HepG2 (cell line): Measurements from ENCODE around the gene AMPH. TPM values are rescaled to one million over a fixed set of nuclear protein-coding genes. Genes with fewer than 3 reads are reported as not detected.

Experiments
- ATAC-seq: fragments of 200-7000 bp; cut with Tn5 transposase; 3 replicates; pipeline ENCODE4 v1.9.1; 2020; ENCODE audit warnings: mild to moderate bottlenecking, moderate library complexity
- BruUV-seq: library from RNA; stranded (reverse); fragments of 400-500 nt; replicated peaks from 2 replicates; lab custom pipeline; 2021; lab: Mats Ljungman, UMichigan
- CTCF ChIA-PET: fragments of 300-600 bp; formaldehyde crosslinking; extraction: SDS; loops from one replicate; lab custom pipeline; 2021; ENCODE audit warnings: low total read pairs, inconsistent platforms, low intra/inter-chr PET ratio; lab: Yijun Ruan, JAX
- POLR2A ChIA-PET: fragments of 350-600 bp; sonication (Branson Sonifier 250); formaldehyde crosslinking; loops from one replicate; lab custom pipeline; 2020; ENCODE audit warnings: antibody characterized with exemption, inconsistent platforms; lab: Yijun Ruan, JAX
- DNase-seq: peaks from one replicate; pipeline ENCODE4 v3.0.0-alpha.2; 2015; ENCODE audit warnings: low spot score
- FAIRE-seq: peaks from 3 replicates; lab custom pipeline; 2011; peaks lifted over from hg19 to GRCh38; lab: Jason Lieb, UNC
- H2AFZ ChIP-seq: one replicate; pipeline ENCODE4 v1.6.1; 2011; ENCODE audit warnings: low read length, inconsistent platforms
- H3K27ac ChIP-seq: fragments of 300-600 bp; 3 replicates; pipeline ENCODE4 v1.8.0; 2011; ENCODE audit warnings: mixed run types, mild to moderate bottlenecking, mixed read lengths, low read length, inconsistent platforms; ENCODE audit not compliant: insufficient read depth; ENCODE audit errors: extremely low read length
- H3K27me3 ChIP-seq, 2 experiments: fragments of 200-600 bp in 1 of 2; 2 replicates in 1 of 2; 3 replicates in 1 of 2; pipeline versions ENCODE4 v1.6.0 to v1.8.0; 2011; ENCODE audit warnings: low read length in 2 of 2, mild to moderate bottlenecking in 2 of 2, moderate library complexity in 2 of 2, inconsistent platforms in 1 of 2; ENCODE audit not compliant: insufficient read depth in 2 of 2, control insufficient read depth in 1 of 2
- H3K36me3 ChIP-seq, 2 experiments: fragments of 200-600 bp in 1 of 2; replicated peaks in 1 of 2; 2 replicates in 1 of 2; 3 replicates in 1 of 2; pipeline versions ENCODE4 v1.5.1 to v1.8.0; 2011; ENCODE audit warnings: low read length in 2 of 2, inconsistent platforms in 1 of 2; ENCODE audit not compliant: insufficient read depth in 2 of 2, control insufficient read depth in 1 of 2
- H3K4me1 ChIP-seq: 2 replicates; pipeline ENCODE4 v1.5.1; 2012; ENCODE audit warnings: low read length, inconsistent platforms; ENCODE audit not compliant: insufficient read depth
- H3K4me2 ChIP-seq: 2 replicates; pipeline ENCODE4 v1.6.0; 2011; ENCODE audit warnings: low read depth, low read length, inconsistent platforms
- H3K4me3 ChIP-seq, 3 experiments: fragments of 200-600 bp in 1 of 3; sonication (generic), shearing (Covaris generic) in 1 of 3; replicated peaks in 1 of 3; 2 replicates each; pipeline ENCODE4 v1.5.1; 2011 to 2016; ENCODE audit warnings: low read length in 3 of 3, inconsistent platforms in 2 of 3, low read depth in 2 of 3, mild to moderate bottlenecking in 2 of 3, control low read depth in 1 of 3, mixed read lengths in 1 of 3; ENCODE audit not compliant: insufficient read depth in 1 of 3
- H3K79me2 ChIP-seq: one replicate; pipeline ENCODE4 v1.6.1; 2011; ENCODE audit warnings: low read length, inconsistent platforms; ENCODE audit not compliant: insufficient read depth
- H3K9ac ChIP-seq: 2 replicates; pipeline ENCODE4 v1.6.0; 2011; ENCODE audit warnings: mild to moderate bottlenecking, low read depth, low read length, inconsistent platforms; ENCODE audit not compliant: insufficient read depth
- H3K9me3 ChIP-seq: 2 replicates; pipeline ENCODE4 v1.5.1; 2012; ENCODE audit warnings: mild to moderate bottlenecking, low read length
- H4K20me1 ChIP-seq: 2 replicates; pipeline ENCODE4 v1.6.0; 2011; ENCODE audit warnings: inconsistent platforms, mild to moderate bottlenecking, low read length, moderate library complexity; ENCODE audit not compliant: insufficient read depth
- ATAD3A ChIP-seq: sonication (generic); formaldehyde crosslinking; IDR thresholded peaks from 2 replicates; pipeline ENCODE4 v1.4.0; 2020; ENCODE audit warnings: missing genetic modification reagents
- ATF7 ChIP-seq, 2 experiments: fragments of 450-650 bp in 1 of 2; sonication (generic) in 1 of 2; formaldehyde crosslinking in 1 of 2; IDR thresholded peaks; 2 replicates each; pipeline versions ENCODE4 v1.4.0 to v1.6.1; 2016 to 2020; ENCODE audit warnings: antibody characterized with exemption in 1 of 2, mild to moderate bottlenecking in 1 of 2, missing genetic modification reagents in 1 of 2
- BORCS8-MEF2B ChIP-seq: sonication (generic); formaldehyde crosslinking; IDR thresholded peaks from 2 replicates; pipeline ENCODE4 v1.8.0; 2022; ENCODE audit warnings: mild to moderate bottlenecking, missing genetic modification reagents
- DPF2 ChIP-seq: sonication (generic); formaldehyde crosslinking; IDR thresholded peaks from 2 replicates; pipeline ENCODE4 v1.4.0; 2020; ENCODE audit warnings: mild to moderate bottlenecking, low read depth, missing genetic modification reagents, borderline replicate concordance
- HNRNPLL ChIP-seq: fragments of 200-400 bp; formaldehyde crosslinking; IDR thresholded peaks from 2 replicates; pipeline ENCODE4 v1.6.1; 2017; ENCODE audit warnings: mild to moderate bottlenecking, low read depth, low read length; ENCODE audit not compliant: poor library complexity, severe bottlenecking
- NCOA1 ChIP-seq: sonication (generic); formaldehyde crosslinking; IDR thresholded peaks from 2 replicates; pipeline ENCODE4 v1.9.0; 2021; ENCODE audit warnings: missing genetic modification reagents
- PHB2 ChIP-seq: fragments of 450-650 bp; IDR thresholded peaks from 2 replicates; pipeline ENCODE4 v1.6.1; 2018; ENCODE audit not compliant: partially characterized antibody
- RFX3 ChIP-seq: IDR thresholded peaks from 2 replicates; pipeline ENCODE4 v1.6.1; 2016; ENCODE audit warnings: missing biosample characterization, missing genetic modification reagents
- RFX5 ChIP-seq: IDR thresholded peaks from 2 replicates; pipeline ENCODE4 v1.6.1; 2011; ENCODE audit warnings: low read depth, low read length, improper control_type of control experiment
- ZKSCAN8 ChIP-seq: IDR thresholded peaks from 2 replicates; pipeline ENCODE4 v1.6.1; 2016; ENCODE audit warnings: borderline replicate concordance, missing genetic modification reagents, missing compliant biosample characterization
- ZNF510 ChIP-seq: sonication (generic); formaldehyde crosslinking; IDR thresholded peaks from 2 replicates; pipeline ENCODE4 v1.4.0; 2020; ENCODE audit warnings: low read depth, mild to moderate bottlenecking, missing genetic modification reagents
- ZNF766 ChIP-seq: sonication (generic); formaldehyde crosslinking; IDR thresholded peaks from 2 replicates; pipeline ENCODE4 v1.5.0; 2020; ENCODE audit warnings: missing genetic modification reagents, borderline replicate concordance
- ZNF841 ChIP-seq: sonication (generic); formaldehyde crosslinking; IDR thresholded peaks from 2 replicates; pipeline ENCODE4 v1.8.1; 2023; ENCODE audit warnings: missing genetic modification reagents, borderline replicate concordance
- ZSCAN21 ChIP-seq: sonication (generic); formaldehyde crosslinking; IDR thresholded peaks from 2 replicates; pipeline ENCODE4 v1.8.0; 2022; ENCODE audit warnings: mild to moderate bottlenecking, missing genetic modification reagents, moderate library complexity, borderline replicate concordance
- WGBS: methylation state at CpG from one replicate; pipeline ENCODE4 v1.1.6; 2017; ENCODE audit warnings: low lambda C conversion rate; 5-methylcytosine and 5-hydroxymethylcytosine counted together
- in situ Hi-C: cut with HindIII; loops from 2 replicates; pipeline ENCODE4 v1.10.0; 2017; ENCODE audit warnings: low pct_unique_long_range_greater_than_20kb; ENCODE audit not compliant: extremely low pct_ligation_motif_present
- intact Hi-C: fragments of 100-400 bp; cut with micrococcal nuclease; formaldehyde crosslinking; loops from one replicate; pipeline ENCODE4 v1.10.0; 2022; ENCODE audit not compliant: unreplicated experiment
- polyA plus RNA-seq, 8 experiments: library from polyadenylated mRNA; depleted of rRNA in 3 of 8; stranded (reverse) in 7 of 8; unstranded in 1 of 8; fragments of >200 nt; fragmentation: Illumina TruSeq in 4 of 8; extraction: Trizol in 4 of 8; gene quantifications; 2 replicates each; pipeline versions ENCODE4 v1.2.1 to v1.2.3, GENCODE V29; 2011 to 2016; ENCODE audit warnings: low read depth in 4 of 8, missing spikeins in 1 of 8, mixed read lengths in 1 of 8; ENCODE audit not compliant: insufficient read depth in 1 of 8
- total RNA-seq, 5 experiments: library from RNA; depleted of rRNA; stranded (reverse); fragments of >200 nt; fragmentation: Illumina TruSeq; extraction: Trizol; gene quantifications; 2 replicates each; pipeline ENCODE4 v1.2.3, GENCODE V29; 2016; ENCODE audit warnings: low read depth in 1 of 5
- TF ChIP-seq, protein P1 (sequence below): sonication (generic); formaldehyde crosslinking; IDR thresholded peaks from 2 replicates; pipeline ENCODE4 v1.8.1; 2022; ENCODE audit warnings: mild to moderate bottlenecking, missing genetic modification reagents
- TF ChIP-seq, protein P2 (sequence below), 2 experiments: IDR thresholded peaks; 2 replicates each; pipeline ENCODE4 v1.6.1; 2011 to 2012; ENCODE audit warnings: low read length in 2 of 2, borderline replicate concordance in 1 of 2, low read depth in 1 of 2, mild to moderate bottlenecking in 1 of 2, moderate library complexity in 1 of 2
- TF ChIP-seq, protein P3 (sequence below): sonication (generic); formaldehyde crosslinking; IDR thresholded peaks from 2 replicates; pipeline ENCODE4 v1.4.0; 2020; ENCODE audit warnings: mild to moderate bottlenecking, missing genetic modification reagents
- TF ChIP-seq, protein P4 (sequence below): sonication (generic); formaldehyde crosslinking; IDR thresholded peaks from 2 replicates; pipeline ENCODE4 v1.5.0; 2020; ENCODE audit warnings: missing genetic modification reagents, mild to moderate bottlenecking, borderline replicate concordance

The AMPH gene
- total and polyA plus RNA-seq, 2 of the 13 experiments (the other 11 are each of a cell fraction or from before 2014, with no cell fraction given), result not detected

DNA sequence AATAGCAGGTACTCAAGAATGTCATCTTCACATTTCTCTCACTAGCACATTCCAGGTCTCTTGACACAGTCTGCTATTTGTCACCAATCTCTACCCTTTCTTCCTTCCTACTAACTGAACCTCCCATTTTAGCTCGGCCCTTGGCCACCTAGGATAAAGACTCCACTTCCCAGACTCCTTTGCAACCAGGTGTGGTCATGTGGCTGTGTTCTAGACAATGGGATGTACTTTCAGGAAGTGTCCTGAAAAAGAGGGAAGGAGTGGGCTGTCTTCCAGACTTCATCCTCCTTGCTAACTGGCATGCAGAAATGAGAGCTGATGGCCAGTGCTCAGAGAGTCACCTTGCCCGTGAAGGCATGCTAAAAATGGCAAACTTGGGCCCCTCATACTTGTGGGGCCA lies 139.2 kb downstream of the AMPH start (continued):
- TF ChIP-seq ATAD3A (CRISPR knock-in tag) (no peak), ZNF766 (CRISPR knock-in tag) (no peak)
- TF ChIP-seq, protein P1, sequence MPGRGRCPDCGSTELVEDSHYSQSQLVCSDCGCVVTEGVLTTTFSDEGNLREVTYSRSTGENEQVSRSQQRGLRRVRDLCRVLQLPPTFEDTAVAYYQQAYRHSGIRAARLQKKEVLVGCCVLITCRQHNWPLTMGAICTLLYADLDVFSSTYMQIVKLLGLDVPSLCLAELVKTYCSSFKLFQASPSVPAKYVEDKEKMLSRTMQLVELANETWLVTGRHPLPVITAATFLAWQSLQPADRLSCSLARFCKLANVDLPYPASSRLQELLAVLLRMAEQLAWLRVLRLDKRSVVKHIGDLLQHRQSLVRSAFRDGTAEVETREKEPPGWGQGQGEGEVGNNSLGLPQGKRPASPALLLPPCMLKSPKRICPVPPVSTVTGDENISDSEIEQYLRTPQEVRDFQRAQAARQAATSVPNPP (CRISPR knock-in tag), result no peak
- TF ChIP-seq, protein P2, sequence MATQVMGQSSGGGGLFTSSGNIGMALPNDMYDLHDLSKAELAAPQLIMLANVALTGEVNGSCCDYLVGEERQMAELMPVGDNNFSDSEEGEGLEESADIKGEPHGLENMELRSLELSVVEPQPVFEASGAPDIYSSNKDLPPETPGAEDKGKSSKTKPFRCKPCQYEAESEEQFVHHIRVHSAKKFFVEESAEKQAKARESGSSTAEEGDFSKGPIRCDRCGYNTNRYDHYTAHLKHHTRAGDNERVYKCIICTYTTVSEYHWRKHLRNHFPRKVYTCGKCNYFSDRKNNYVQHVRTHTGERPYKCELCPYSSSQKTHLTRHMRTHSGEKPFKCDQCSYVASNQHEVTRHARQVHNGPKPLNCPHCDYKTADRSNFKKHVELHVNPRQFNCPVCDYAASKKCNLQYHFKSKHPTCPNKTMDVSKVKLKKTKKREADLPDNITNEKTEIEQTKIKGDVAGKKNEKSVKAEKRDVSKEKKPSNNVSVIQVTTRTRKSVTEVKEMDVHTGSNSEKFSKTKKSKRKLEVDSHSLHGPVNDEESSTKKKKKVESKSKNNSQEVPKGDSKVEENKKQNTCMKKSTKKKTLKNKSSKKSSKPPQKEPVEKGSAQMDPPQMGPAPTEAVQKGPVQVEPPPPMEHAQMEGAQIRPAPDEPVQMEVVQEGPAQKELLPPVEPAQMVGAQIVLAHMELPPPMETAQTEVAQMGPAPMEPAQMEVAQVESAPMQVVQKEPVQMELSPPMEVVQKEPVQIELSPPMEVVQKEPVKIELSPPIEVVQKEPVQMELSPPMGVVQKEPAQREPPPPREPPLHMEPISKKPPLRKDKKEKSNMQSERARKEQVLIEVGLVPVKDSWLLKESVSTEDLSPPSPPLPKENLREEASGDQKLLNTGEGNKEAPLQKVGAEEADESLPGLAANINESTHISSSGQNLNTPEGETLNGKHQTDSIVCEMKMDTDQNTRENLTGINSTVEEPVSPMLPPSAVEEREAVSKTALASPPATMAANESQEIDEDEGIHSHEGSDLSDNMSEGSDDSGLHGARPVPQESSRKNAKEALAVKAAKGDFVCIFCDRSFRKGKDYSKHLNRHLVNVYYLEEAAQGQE (IDR thresholded peaks at IDR 0.05; ENCODE audit: borderline replicate concordance in 1 of 2, low read depth in 1 of 2, low read length in 2 of 2), result no peak

DNA sequence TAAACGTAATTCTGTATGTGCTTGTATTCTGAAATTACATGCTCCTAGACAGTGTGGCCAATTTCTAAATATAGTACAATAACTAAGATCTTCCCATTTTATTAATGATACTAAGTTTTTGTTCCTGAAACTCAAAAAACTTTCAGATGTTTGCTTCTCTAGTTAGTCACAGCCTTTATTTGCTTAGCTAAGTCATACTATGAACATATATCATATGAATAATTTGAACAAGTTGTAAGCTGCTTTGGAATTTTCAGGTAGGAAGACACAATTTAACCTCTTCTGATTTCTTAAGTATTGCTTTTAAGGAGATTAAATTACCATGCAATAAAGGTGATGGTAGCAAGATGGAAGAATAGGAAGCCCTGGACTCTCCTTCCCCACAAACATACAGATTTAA lies 148.7 kb downstream of the AMPH start:
- H3K27ac ChIP-seq, result no peak overlapping the region

More for the DNA sequence above, 148.7 kb downstream of the AMPH start:
- no peak overlapping the region for H3K9ac ChIP-seq
- BruUV-seq, result no TSS peak
- H3K4me1 ChIP-seq, result no peaks in the 10 kb centered on the region
- no peaks in the 10 kb centered on the region for H3K36me3 ChIP-seq
- H3K4me2 ChIP-seq, result no peak overlapping the region
- no peak for ATAC-seq
- 0% methylated on average over 1 of the region's 1 CpG for WGBS
- TF ChIP-seq ZNF510 (CRISPR knock-in tag), result no peak
- no peak for TF ChIP-seq HNRNPLL
- TF ChIP-seq RFX5, result no peak
- TF ChIP-seq, protein P3, sequence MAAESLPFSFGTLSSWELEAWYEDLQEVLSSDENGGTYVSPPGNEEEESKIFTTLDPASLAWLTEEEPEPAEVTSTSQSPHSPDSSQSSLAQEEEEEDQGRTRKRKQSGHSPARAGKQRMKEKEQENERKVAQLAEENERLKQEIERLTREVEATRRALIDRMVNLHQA (CRISPR knock-in tag), result no peak
- no peak for TF ChIP-seq NCOA1 (CRISPR knock-in tag)
- TF ChIP-seq BORCS8-MEF2B (CRISPR knock-in tag), result no peak
- no peak for TF ChIP-seq ATF7 (IDR thresholded peaks at IDR 0.05)
- no peak for TF ChIP-seq ATF7 (CRISPR knock-in tag; IDR thresholded peaks at IDR 0.05)
- TF ChIP-seq, protein P4, sequence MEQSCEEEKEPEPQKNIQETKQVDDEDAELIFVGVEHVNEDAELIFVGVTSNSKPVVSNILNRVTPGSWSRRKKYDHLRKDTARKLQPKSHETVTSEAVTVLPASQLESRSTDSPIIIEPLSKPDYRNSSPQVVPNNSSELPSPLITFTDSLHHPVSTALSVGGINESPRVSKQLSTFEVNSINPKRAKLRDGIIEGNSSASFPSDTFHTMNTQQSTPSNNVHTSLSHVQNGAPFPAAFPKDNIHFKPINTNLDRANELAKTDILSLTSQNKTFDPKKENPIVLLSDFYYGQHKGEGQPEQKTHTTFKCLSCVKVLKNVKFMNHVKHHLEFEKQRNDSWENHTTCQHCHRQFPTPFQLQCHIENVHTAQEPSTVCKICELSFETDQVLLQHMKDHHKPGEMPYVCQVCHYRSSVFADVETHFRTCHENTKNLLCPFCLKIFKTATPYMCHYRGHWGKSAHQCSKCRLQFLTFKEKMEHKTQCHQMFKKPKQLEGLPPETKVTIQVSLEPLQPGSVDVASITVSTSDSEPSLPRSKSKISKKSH (CRISPR knock-in tag), result no peak
- TF ChIP-seq DPF2, result no peak
- no peak for TF ChIP-seq PHB2
- TF ChIP-seq RFX3 (CRISPR knock-in tag), result no peak
- no peak for TF ChIP-seq ZNF841 (CRISPR knock-in tag)
- no peak for TF ChIP-seq ZKSCAN8
- no peak for TF ChIP-seq ZSCAN21 (CRISPR knock-in tag)
- TF ChIP-seq, all 625 proteins: peak for 0
- Histone ChIP-seq H4K20me1 (no peaks in the 10 kb centered on the region), H3K79me2 (no peaks in the 10 kb centered on the region), H2AFZ (no peak overlapping the region), H3K27me3 (no peaks in the 10 kb centered on the region), H3K9me3 (no peaks in the 10 kb centered on the region), H3K4me3 (no peak overlapping the region)
- intact Hi-C loops, result no loop called here
- no peak for DNase-seq
- FAIRE-seq, result no peak
- in situ Hi-C loops, result no loop called here
- POLR2A ChIA-PET, result no interaction called here
- CTCF ChIA-PET, result no interaction called here
